Caco-2 (cell line): ENCODE data around the gene ADAM15. TPM values are rescaled to one million over a fixed set of nuclear protein-coding genes. Genes with fewer than 3 reads are reported as not detected.

Experiments used
- BruUV-seq: library from RNA; stranded (reverse); fragments of 400-500 nt; replicated peaks from 2 replicates; lab custom pipeline; 2021; lab: Mats Ljungman, UMichigan
- CTCF ChIA-PET: fragments of 300-600 bp; sonication (Branson Sonifier 250); formaldehyde crosslinking; loops from one replicate; lab custom pipeline; 2022; ENCODE audit warnings: antibody characterized with exemption; lab: Charles Lee
- POLR2A ChIA-PET: fragments of 300-600 bp; sonication (Branson Sonifier 250); formaldehyde crosslinking; loops from one replicate; lab custom pipeline; 2022; ENCODE audit warnings: antibody characterized with exemption; lab: Charles Lee
- DNase-seq, 2 experiments: peaks; one replicate each; pipeline versions ENCODE4 v3.0.0 to v3.0.0-alpha.2; 2020 to 2022
- H3K27me3 ChIP-seq: replicated peaks from 2 replicates; pipeline ENCODE4 v1.6.0; 2011; ENCODE audit warnings: low read length; ENCODE audit not compliant: control insufficient read depth, insufficient read depth
- H3K36me3 ChIP-seq: 2 replicates; pipeline ENCODE4 v1.5.1; 2011; ENCODE audit warnings: low read length; ENCODE audit not compliant: control insufficient read depth, insufficient read depth
- H3K4me1 ChIP-seq: fragments of 250-450 bp; sonication (Bioruptor Pico); 2 replicates; pipeline ENCODE4 v1.5.1; 2020; ENCODE audit warnings: mild to moderate bottlenecking
- H3K4me3 ChIP-seq: 2 replicates; pipeline ENCODE4 v1.5.1; 2011; ENCODE audit warnings: low read depth, mild to moderate bottlenecking, control low read depth, low read length
- H3K9me3 ChIP-seq: fragments of 250-450 bp; sonication (Bioruptor Pico); 2 replicates; pipeline ENCODE4 v1.5.1; 2020; ENCODE audit warnings: mild to moderate bottlenecking, moderate library complexity
- H3K27ac Mint-ChIP-seq: one replicate; pipeline ENCODE4 v1.8.0; 2022; ENCODE audit warnings: mixed read lengths; ENCODE audit not compliant: unreplicated experiment
- H3K27me3 Mint-ChIP-seq: one replicate; pipeline ENCODE4 v1.8.0; 2022; ENCODE audit warnings: mixed read lengths; ENCODE audit not compliant: insufficient read depth, unreplicated experiment
- H3K36me3 Mint-ChIP-seq: one replicate; pipeline ENCODE4 v1.8.0; 2022; ENCODE audit warnings: mild to moderate bottlenecking, mixed read lengths; ENCODE audit not compliant: insufficient read depth, unreplicated experiment
- H3K4me1 Mint-ChIP-seq: one replicate; pipeline ENCODE4 v1.8.0; 2022; ENCODE audit warnings: low read depth, mixed read lengths; ENCODE audit not compliant: unreplicated experiment
- H3K4me3 Mint-ChIP-seq: one replicate; pipeline ENCODE4 v1.8.0; 2022; ENCODE audit warnings: mild to moderate bottlenecking, moderate library complexity, mixed read lengths; ENCODE audit not compliant: unreplicated experiment
- H3K9me3 Mint-ChIP-seq: one replicate; pipeline ENCODE4 v1.8.0; 2022; ENCODE audit warnings: mixed read lengths; ENCODE audit not compliant: unreplicated experiment
- intact Hi-C: fragments of 100-400 bp; cut with micrococcal nuclease; formaldehyde crosslinking; loops from one replicate; pipeline ENCODE4 v1.10.0; 2022; ENCODE audit not compliant: unreplicated experiment
- total RNA-seq: library from RNA; stranded (reverse); gene quantifications from 2 replicates; pipeline ENCODE4 v1.2.3, GENCODE V29; 2022
- TF ChIP-seq, protein P1 (sequence below), 2 experiments: fragments of 200-600 bp in 1 of 2; IDR thresholded peaks; 1 replicate in 1 of 2; 2 replicates in 1 of 2; pipeline versions ENCODE4 v1.5.1 to v1.8.0; 2011 to 2022; ENCODE audit warnings: antibody characterized with exemption in 1 of 2, control low read depth in 1 of 2, inconsistent platforms in 1 of 2, low read depth in 1 of 2, low read length in 1 of 2, mild to moderate bottlenecking in 1 of 2, moderate library complexity in 1 of 2; ENCODE audit not compliant: insufficient read depth in 1 of 2, severe bottlenecking in 1 of 2, unreplicated experiment in 1 of 2

Gene ADAM15
- total RNA-seq, 1 experiment from 2014 or later: 44.0 TPM

DNA sequence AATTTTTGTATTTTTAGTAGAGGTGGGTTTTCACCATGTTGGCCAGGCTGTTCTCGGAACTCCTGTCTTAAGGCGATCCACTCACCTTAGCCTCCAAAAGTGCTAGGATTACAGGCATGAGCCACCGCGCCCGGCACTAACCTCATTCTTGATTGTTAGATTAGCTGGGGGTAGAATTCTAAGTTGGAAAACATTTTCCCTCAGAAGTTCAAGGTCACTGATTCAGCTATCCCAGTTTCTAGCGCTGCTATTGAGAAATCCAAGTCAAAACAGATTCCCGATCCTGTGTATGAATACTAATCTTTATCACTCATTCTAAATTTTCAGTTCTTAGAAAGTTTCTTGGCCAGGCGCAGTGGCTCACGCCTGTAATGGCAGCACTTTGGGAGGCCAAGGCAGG lies 52.2 kb downstream of the ADAM15 start:
- Histone ChIP-seq H3K4me1 (peaks cover 28% of the 10 kb centered on the region), H3K4me3 (no peak overlapping the region), H3K36me3 (no peaks in the 10 kb centered on the region), H3K27me3 (no peaks in the 10 kb centered on the region), H3K9me3 (no peaks in the 10 kb centered on the region)
- Mint-ChIP-seq H3K4me1 (peaks cover 10% of the 10 kb centered on the region), H3K36me3 (no peaks in the 10 kb centered on the region), H3K9me3 (no peaks in the 10 kb centered on the region), H3K27me3 (no peaks in the 10 kb centered on the region), H3K27ac (no peak overlapping the region), H3K4me3 (no peak overlapping the region)
- ChIA-PET CTCF (interaction anchor here (0.9 kb wide), 1 partner anchor 12 kb away, joined by 3 read pairs; no protein-coding TSS in a partner anchor), POLR2A (no interaction called here)
- intact Hi-C loops: loop anchor here (10.0 kb wide), 1 partner anchor 829 kb away; the partner anchor contains the start of gene HAX1
- no TSS peak for BruUV-seq
- DNase-seq: no peak
- TF ChIP-seq, protein P1, sequence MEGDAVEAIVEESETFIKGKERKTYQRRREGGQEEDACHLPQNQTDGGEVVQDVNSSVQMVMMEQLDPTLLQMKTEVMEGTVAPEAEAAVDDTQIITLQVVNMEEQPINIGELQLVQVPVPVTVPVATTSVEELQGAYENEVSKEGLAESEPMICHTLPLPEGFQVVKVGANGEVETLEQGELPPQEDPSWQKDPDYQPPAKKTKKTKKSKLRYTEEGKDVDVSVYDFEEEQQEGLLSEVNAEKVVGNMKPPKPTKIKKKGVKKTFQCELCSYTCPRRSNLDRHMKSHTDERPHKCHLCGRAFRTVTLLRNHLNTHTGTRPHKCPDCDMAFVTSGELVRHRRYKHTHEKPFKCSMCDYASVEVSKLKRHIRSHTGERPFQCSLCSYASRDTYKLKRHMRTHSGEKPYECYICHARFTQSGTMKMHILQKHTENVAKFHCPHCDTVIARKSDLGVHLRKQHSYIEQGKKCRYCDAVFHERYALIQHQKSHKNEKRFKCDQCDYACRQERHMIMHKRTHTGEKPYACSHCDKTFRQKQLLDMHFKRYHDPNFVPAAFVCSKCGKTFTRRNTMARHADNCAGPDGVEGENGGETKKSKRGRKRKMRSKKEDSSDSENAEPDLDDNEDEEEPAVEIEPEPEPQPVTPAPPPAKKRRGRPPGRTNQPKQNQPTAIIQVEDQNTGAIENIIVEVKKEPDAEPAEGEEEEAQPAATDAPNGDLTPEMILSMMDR (IDR thresholded peaks at IDR 0.05; ENCODE audit: insufficient read depth in 1 of 2, low read depth in 1 of 2, low read length in 1 of 2, severe bottlenecking in 1 of 2, unreplicated experiment in 1 of 2): no peak

DNA sequence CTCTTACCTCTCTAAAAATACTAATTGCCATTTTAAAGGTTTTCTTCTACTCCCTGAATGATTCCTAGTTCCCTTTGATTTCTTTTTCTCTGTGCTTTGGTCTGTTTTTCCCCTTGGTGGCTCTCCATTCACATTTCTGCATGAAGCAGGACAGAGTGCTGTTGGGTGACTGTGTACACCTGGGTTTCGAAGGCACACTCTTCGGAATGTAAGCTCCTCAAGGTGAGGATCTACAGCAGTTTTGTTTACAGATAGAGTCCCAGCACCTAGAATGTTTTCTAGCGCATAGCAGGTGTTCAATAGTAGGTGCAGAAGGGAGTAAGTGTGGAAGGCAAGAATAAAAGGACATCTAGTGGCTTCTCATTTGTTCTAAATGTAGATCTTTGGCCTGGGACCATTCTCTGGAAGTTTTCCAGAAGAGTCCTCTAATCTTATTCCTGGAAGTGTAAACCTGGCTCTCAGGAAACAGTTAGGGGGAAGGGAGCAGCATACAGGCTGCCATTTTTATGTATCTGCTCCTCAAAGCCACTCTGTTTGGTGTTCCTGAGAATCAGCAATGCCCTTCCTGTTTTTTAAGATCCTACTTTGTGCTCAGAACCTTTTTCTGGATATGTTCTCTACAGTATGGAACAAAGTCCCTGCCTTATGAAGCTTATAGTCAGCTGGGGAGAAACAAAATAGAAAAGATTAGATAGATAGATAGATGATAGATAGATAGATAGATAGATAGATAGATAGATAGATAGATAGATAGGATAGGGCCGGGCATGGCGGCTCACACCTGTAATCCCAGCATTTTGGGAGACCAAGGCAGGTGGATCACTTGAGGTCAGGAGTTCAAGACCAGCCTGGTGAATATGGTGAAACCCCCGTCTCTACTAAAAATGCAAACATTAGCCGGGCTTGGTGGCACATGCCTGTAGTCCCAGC lies 53.8 kb downstream of the ADAM15 start:
- Histone ChIP-seq H3K36me3 (no peaks in the 10 kb centered on the region), H3K4me3 (no peak overlapping the region), H3K9me3 (no peaks in the 10 kb centered on the region), H3K4me1 (peaks cover 28% of the 10 kb centered on the region), H3K27me3 (no peaks in the 10 kb centered on the region)
- ChIA-PET CTCF (interaction anchor here (0.6 to 1.8 kb wide), 4 partner anchors 14 to 89 kb away, joined by 3 to 10 read pairs (median 4); no protein-coding TSS in a partner anchor), POLR2A (no interaction called here)
- Mint-ChIP-seq H3K4me3 (no peak overlapping the region), H3K27ac (peak overlapping the region; percentile 0), H3K9me3 (no peaks in the 10 kb centered on the region), H3K4me1 (peaks cover 10% of the 10 kb centered on the region), H3K27me3 (no peaks in the 10 kb centered on the region), H3K36me3 (no peaks in the 10 kb centered on the region)
- TF ChIP-seq, protein P1 (IDR thresholded peaks at IDR 0.05; ENCODE audit: insufficient read depth in 1 of 2, low read depth in 1 of 2, low read length in 1 of 2, severe bottlenecking in 1 of 2, unreplicated experiment in 1 of 2): no peak
- intact Hi-C loops: loop anchor here (10.0 kb wide), 1 partner anchor 830 kb away; the partner anchor contains the start of gene HAX1
- no peak for DNase-seq
- no TSS peak for BruUV-seq

DNA sequence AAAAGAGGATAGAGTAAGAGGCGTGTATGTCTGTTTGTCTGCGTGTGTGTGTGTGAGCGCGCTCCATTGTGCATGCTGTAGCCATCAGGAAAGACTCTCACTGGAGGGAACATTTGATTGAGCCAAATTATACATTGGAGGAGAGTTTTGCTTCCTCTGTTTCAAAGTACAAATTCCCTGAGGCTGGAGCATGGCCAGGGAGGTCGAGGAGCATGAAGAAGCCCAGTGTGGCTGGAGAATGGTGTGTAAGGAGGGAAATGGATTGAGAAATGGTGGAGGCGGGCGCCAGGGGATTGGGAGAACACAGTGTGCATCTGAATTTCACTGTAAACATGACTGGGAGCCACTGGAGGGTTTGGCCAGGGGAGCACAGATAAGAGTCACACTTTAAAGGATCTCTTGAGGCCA lies 54.5 kb downstream of the ADAM15 start:
- Mint-ChIP-seq H3K4me1 (peaks cover 10% of the 10 kb centered on the region), H3K27me3 (no peaks in the 10 kb centered on the region), H3K9me3 (no peaks in the 10 kb centered on the region), H3K4me3 (no peak overlapping the region), H3K36me3 (no peaks in the 10 kb centered on the region), H3K27ac (peak overlapping the region; percentile 0)
- ChIA-PET POLR2A (no interaction called here), CTCF (interaction anchor here (0.9 to 1.8 kb wide), 4 partner anchors 14 to 88 kb away, joined by 3 to 6 read pairs (median 3); partner anchors contain the start of gene ADAM15)
- DNase-seq: peak in 1 of 2 experiments; percentile 34
- Histone ChIP-seq H3K4me3 (no peak overlapping the region), H3K9me3 (no peaks in the 10 kb centered on the region), H3K27me3 (no peaks in the 10 kb centered on the region), H3K36me3 (no peaks in the 10 kb centered on the region), H3K4me1 (peaks cover 28% of the 10 kb centered on the region)
- intact Hi-C loops: loop anchor here (10.0 kb wide), 1 partner anchor 831 kb away; the partner anchor contains the start of gene HAX1
- BruUV-seq: no TSS peak
- TF ChIP-seq, protein P1 (IDR thresholded peaks at IDR 0.05; ENCODE audit: insufficient read depth in 1 of 2, low read depth in 1 of 2, low read length in 1 of 2, severe bottlenecking in 1 of 2, unreplicated experiment in 1 of 2): no peak
